ENCODE measurements around the gene SUSD5. TPM values are rescaled to one million over a fixed set of nuclear protein-coding genes. Genes with fewer than 3 reads are reported as not detected.

Gene SUSD5
- total and polyA plus RNA-seq, 2 experiments from 2014 or later: 2.3 to 2.4 TPM

DNA sequence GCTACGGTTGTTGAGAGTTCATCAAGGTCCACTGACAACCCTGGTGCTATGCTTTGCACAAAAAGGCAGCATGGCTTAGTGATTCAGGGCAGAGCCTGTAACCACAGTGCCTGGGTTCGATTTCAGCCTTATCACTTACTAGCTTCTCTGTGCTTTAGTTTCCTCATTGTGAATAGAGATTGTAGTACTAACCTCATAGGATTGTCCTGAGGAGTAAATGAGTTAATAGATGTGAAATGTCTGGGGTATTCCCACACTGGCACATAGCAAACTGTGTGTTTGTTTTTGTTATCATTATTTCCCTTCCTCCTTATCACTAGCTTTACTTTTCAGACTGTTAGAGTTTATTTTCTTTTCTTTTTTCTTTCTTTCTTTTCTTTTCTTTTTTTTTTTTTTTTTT lies 88.5 kb downstream of the SUSD5 start:
- no peak overlapping the region for H3K4me2 ChIP-seq

DNA sequence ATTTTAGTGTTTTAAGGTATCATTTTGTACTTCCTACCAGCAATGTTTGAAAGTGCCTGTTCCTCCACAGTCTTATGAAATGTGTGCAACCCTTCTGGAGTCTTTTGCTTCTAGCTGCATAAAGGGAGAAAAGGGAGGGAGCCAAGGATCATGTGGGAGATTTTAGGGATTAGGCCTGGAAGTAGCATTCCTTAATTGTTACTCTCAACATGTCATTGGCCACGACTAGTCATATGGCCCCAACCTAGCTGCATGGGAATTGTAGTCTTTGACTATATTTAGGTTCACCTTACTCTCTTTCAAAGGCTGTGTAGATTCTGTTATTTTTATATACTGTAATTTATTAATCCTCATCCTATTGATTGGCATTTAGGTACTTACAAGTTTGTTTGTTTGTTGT lies 89.9 kb downstream of the SUSD5 start:
- TF ChIP-seq EZH2phosphoT487 (IDR thresholded peaks at IDR 0.05; ENCODE audit: low read depth, severe bottlenecking, unreplicated experiment) (no peak), EZH2 (IDR thresholded peaks at IDR 0.05; ENCODE audit: borderline replicate concordance) (no peak)
- TF ChIP-seq, protein P1, sequence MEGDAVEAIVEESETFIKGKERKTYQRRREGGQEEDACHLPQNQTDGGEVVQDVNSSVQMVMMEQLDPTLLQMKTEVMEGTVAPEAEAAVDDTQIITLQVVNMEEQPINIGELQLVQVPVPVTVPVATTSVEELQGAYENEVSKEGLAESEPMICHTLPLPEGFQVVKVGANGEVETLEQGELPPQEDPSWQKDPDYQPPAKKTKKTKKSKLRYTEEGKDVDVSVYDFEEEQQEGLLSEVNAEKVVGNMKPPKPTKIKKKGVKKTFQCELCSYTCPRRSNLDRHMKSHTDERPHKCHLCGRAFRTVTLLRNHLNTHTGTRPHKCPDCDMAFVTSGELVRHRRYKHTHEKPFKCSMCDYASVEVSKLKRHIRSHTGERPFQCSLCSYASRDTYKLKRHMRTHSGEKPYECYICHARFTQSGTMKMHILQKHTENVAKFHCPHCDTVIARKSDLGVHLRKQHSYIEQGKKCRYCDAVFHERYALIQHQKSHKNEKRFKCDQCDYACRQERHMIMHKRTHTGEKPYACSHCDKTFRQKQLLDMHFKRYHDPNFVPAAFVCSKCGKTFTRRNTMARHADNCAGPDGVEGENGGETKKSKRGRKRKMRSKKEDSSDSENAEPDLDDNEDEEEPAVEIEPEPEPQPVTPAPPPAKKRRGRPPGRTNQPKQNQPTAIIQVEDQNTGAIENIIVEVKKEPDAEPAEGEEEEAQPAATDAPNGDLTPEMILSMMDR (IDR thresholded peaks at IDR 0.05; ENCODE audit: poor library complexity): no peak
- Histone ChIP-seq H3K9me3 (ENCODE audit: low read depth) (no peaks in the 10 kb centered on the region), H3K27ac (no peak overlapping the region), H3K27me3 (no peaks in the 10 kb centered on the region), H3K79me2 (no peaks in the 10 kb centered on the region), H3K36me3 (replicated peaks; ENCODE audit: insufficient read depth, low read depth) (no peaks in the 10 kb centered on the region), H3K4me1 (ENCODE audit: insufficient read depth) (no peaks in the 10 kb centered on the region), H3K9me2 (replicated peaks; ENCODE audit: insufficient read depth) (no peaks in the 10 kb centered on the region), H4K20me1 (ENCODE audit: insufficient read depth, poor library complexity, severe bottlenecking) (no peaks in the 10 kb centered on the region), H3K4me3 (no peak overlapping the region), H3K4me2 (no peak overlapping the region), H2AFZ (no peak overlapping the region)
- DNase-seq (ENCODE audit: low spot score): no peak
- WGBS (ENCODE audit: low lambda C conversion rate, missing lambda C conversion rate): 50% methylated on average over 1 of the region's 1 CpG

More for the DNA sequence above, 88.5 kb downstream of the SUSD5 start:
- DNase-seq (ENCODE audit: low spot score): no peak
- Histone ChIP-seq H3K27ac (no peak overlapping the region), H3K4me1 (ENCODE audit: insufficient read depth) (no peaks in the 10 kb centered on the region), H3K36me3 (replicated peaks; ENCODE audit: insufficient read depth, low read depth) (no peaks in the 10 kb centered on the region), H3K27me3 (no peaks in the 10 kb centered on the region), H3K4me3 (no peak overlapping the region), H3K79me2 (no peaks in the 10 kb centered on the region), H3K9me3 (ENCODE audit: low read depth) (no peaks in the 10 kb centered on the region), H3K9me2 (replicated peaks; ENCODE audit: insufficient read depth) (no peaks in the 10 kb centered on the region), H4K20me1 (ENCODE audit: insufficient read depth, poor library complexity, severe bottlenecking) (no peaks in the 10 kb centered on the region), H2AFZ (no peak overlapping the region)
- 51% methylated on average over 2 of the region's 2 CpGs for WGBS (ENCODE audit: low lambda C conversion rate, missing lambda C conversion rate)
- TF ChIP-seq EZH2 (IDR thresholded peaks at IDR 0.05; ENCODE audit: borderline replicate concordance) (no peak), EZH2phosphoT487 (IDR thresholded peaks at IDR 0.05; ENCODE audit: low read depth, severe bottlenecking, unreplicated experiment) (no peak)
- TF ChIP-seq, protein P1 (IDR thresholded peaks at IDR 0.05; ENCODE audit: poor library complexity): no peak

DNA sequence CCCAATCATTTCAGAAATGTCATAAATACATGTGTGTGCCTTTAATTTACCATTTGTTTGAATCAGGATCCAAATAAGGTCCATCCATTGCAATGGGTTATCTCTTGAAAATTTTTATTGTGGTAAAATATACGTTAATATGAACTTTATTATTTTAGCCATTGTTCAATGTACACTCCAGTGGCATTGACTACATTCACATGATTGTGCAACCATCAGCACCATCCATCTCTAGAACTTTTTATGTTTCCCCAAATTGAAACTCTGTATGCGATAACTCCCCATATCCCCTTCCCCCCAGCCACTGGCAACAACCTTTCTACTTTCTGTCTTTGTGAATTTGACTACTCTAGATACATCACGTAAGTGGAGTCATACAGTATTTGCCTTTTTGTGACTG lies 92.8 kb downstream of the SUSD5 start:
- no peaks in the 10 kb centered on the region for H3K9me3 ChIP-seq (ENCODE audit: low read depth)
- no peaks in the 10 kb centered on the region for H3K79me2 ChIP-seq
- no peak overlapping the region for H3K4me3 ChIP-seq
- no peaks in the 10 kb centered on the region for H3K27me3 ChIP-seq
- H3K36me3 ChIP-seq (replicated peaks; ENCODE audit: insufficient read depth, low read depth): no peaks in the 10 kb centered on the region
- no peak for DNase-seq (ENCODE audit: low spot score)
- H4K20me1 ChIP-seq (ENCODE audit: insufficient read depth, poor library complexity, severe bottlenecking): no peaks in the 10 kb centered on the region
- TF ChIP-seq EZH2phosphoT487 (IDR thresholded peaks at IDR 0.05; ENCODE audit: low read depth, severe bottlenecking, unreplicated experiment) (no peak), EZH2 (IDR thresholded peaks at IDR 0.05; ENCODE audit: borderline replicate concordance) (no peak)
- TF ChIP-seq, protein P1 (IDR thresholded peaks at IDR 0.05; ENCODE audit: poor library complexity): no peak
- H3K4me2 ChIP-seq: no peak overlapping the region
- whole genome bisulfite sequencing (ENCODE audit: low lambda C conversion rate, missing lambda C conversion rate): 95% methylated on average over 3 of the region's 3 CpGs
- no peaks in the 10 kb centered on the region for H3K9me2 ChIP-seq (replicated peaks; ENCODE audit: insufficient read depth)
- H3K4me1 ChIP-seq (ENCODE audit: insufficient read depth): no peaks in the 10 kb centered on the region
- H3K27ac ChIP-seq: no peak overlapping the region
- no peak overlapping the region for H2AFZ ChIP-seq

DNA sequence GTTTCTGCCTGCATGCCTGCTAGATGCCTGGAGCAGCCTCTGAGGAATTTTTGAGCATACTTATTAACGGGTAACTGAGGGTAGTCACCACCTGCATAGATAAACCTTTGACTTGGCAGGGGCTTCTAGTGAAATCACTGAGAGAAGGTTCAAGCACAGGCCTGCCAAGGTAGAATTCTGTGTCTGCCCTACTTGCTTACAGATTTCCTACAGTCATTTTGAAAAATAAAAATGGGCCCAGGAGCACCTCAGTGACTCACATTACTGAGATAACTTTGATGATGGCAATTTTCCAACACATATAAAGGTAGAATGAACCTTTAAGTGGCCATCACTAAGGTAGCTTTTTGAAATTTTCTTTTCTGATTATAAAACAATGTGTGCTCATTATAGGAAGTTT lies 94.0 kb downstream of the SUSD5 start:
- no peaks in the 10 kb centered on the region for H3K79me2 ChIP-seq
- no peaks in the 10 kb centered on the region for H3K36me3 ChIP-seq (replicated peaks; ENCODE audit: insufficient read depth, low read depth)
- H3K4me1 ChIP-seq (ENCODE audit: insufficient read depth): no peaks in the 10 kb centered on the region
- H3K4me3 ChIP-seq: no peak overlapping the region
- no peak for DNase-seq (ENCODE audit: low spot score)
- H3K27ac ChIP-seq: no peak overlapping the region
- H3K9me3 ChIP-seq (ENCODE audit: low read depth): no peaks in the 10 kb centered on the region
- no peak overlapping the region for H2AFZ ChIP-seq
- H4K20me1 ChIP-seq (ENCODE audit: insufficient read depth, poor library complexity, severe bottlenecking): no peaks in the 10 kb centered on the region
- TF ChIP-seq EZH2phosphoT487 (IDR thresholded peaks at IDR 0.05; ENCODE audit: low read depth, severe bottlenecking, unreplicated experiment): no peak
- TF ChIP-seq, protein P1 (IDR thresholded peaks at IDR 0.05; ENCODE audit: poor library complexity): no peak
- TF ChIP-seq EZH2 (IDR thresholded peaks at IDR 0.05; ENCODE audit: borderline replicate concordance): no peak
- H3K27me3 ChIP-seq: no peaks in the 10 kb centered on the region
- H3K4me2 ChIP-seq: no peak overlapping the region
- WGBS (ENCODE audit: low lambda C conversion rate, missing lambda C conversion rate): 85% methylated on average over 1 of the region's 1 CpG
- H3K9me2 ChIP-seq (replicated peaks; ENCODE audit: insufficient read depth): no peaks in the 10 kb centered on the region
